Ishikawa (cell line): Measurements from ENCODE around the gene TAL1.

Source experiments
- CEBPB ChIP-seq: IDR thresholded peaks from 2 replicates; pipeline ENCODE4 v1.6.1; 2012
- EGR1 ChIP-seq: IDR thresholded peaks from 2 replicates; pipeline ENCODE4 v1.6.1; 2012
- EP300 ChIP-seq: IDR thresholded peaks from 2 replicates; pipeline ENCODE4 v1.6.1; 2012; ENCODE audit warnings: borderline replicate concordance
- MAX ChIP-seq: IDR thresholded peaks from 2 replicates; pipeline ENCODE4 v1.6.1; 2012
- REST ChIP-seq: IDR thresholded peaks from 2 replicates; pipeline ENCODE4 v1.6.1; 2012; ENCODE audit warnings: low read depth, mild to moderate bottlenecking

- TF ChIP-seq MAX: no peak
- no peak for TF ChIP-seq REST
- TF ChIP-seq CEBPB: no peak
- no peak for TF ChIP-seq EGR1
- no peak for TF ChIP-seq EP300
Observed at GRCh38 chr1:47212636-47213229, 19.3 kb downstream of the TAL1 start.
